ENCODE measurements around the gene P2RX3.

DNA sequence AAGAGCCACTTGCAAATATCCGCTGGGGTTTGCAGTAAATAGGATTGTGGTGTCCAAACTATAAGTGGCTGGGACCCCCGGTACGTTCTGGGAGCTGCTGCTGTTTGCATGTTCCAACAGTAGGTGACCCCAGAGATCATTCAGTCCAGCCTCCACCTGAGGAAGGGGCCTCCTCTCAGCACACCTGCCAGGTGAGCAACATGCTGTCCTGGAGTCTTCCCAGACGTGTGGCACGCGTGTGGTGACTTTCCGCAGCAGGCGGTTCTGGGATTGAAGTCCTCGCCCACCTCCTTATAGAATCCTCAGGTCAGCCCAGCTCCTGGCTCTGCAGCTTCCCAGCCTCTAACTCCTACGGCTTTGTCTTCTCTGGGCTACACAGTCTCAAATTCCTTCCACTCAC is 6.7 kb downstream of the P2RX3 start:
- TF ChIP-seq CTCF (IDR thresholded peaks at IDR 0.05; ENCODE audit: borderline replicate concordance, extremely low read depth, low read length, poor library complexity, severe bottlenecking) = no peak
- TF ChIP-seq EZH2 (IDR thresholded peaks at IDR 0.05; ENCODE audit: borderline replicate concordance, low read depth, low read length, severe bottlenecking) = no peak
